WTC11 (cell line): ENCODE data around the gene GNAL. TPM values are rescaled to one million over a fixed set of nuclear protein-coding genes. Genes with fewer than 3 reads are reported as not detected.

Experiments used
- ATAC-seq: fragments of 200-7000 bp; cut with Tn5 transposase; 2 replicates; pipeline ENCODE4 v1.10.0; 2021; ENCODE audit warnings: mild to moderate bottlenecking, moderate library complexity
- CTCF ChIA-PET: fragments of 300-600 bp; sonication (Branson Sonifier 250); formaldehyde crosslinking; loops from one replicate; lab custom pipeline; 2021; ENCODE audit warnings: antibody characterized with exemption; lab: Charles Lee
- POLR2A ChIA-PET: fragments of 350-600 bp; sonication (Branson Sonifier 250); formaldehyde crosslinking; loops from one replicate; lab custom pipeline; 2021; ENCODE audit warnings: antibody characterized with exemption; lab: Charles Lee
- DNase-seq: peaks from one replicate; pipeline ENCODE4 v3.0.0; 2021; ENCODE audit warnings: low spot score
- H3K27ac Mint-ChIP-seq: 2 replicates; pipeline ENCODE4 v1.8.0; 2021; ENCODE audit warnings: mixed read lengths
- H3K27me3 Mint-ChIP-seq: 2 replicates; pipeline ENCODE4 v1.8.0; 2021; ENCODE audit warnings: low read depth, mild to moderate bottlenecking, moderate library complexity, mixed read lengths
- H3K36me3 Mint-ChIP-seq: 2 replicates; pipeline ENCODE4 v1.8.0; 2021; ENCODE audit warnings: mixed read lengths
- H3K4me1 Mint-ChIP-seq: 2 replicates; pipeline ENCODE4 v1.8.0; 2022; ENCODE audit warnings: mixed read lengths
- H3K4me3 Mint-ChIP-seq: 2 replicates; pipeline ENCODE4 v1.8.0; 2021; ENCODE audit warnings: mild to moderate bottlenecking, moderate library complexity, mixed read lengths
- H3K9me3 Mint-ChIP-seq: 2 replicates; pipeline ENCODE4 v1.8.0; 2021; ENCODE audit warnings: mixed read lengths
- E2F1 ChIP-seq: sonication (generic); formaldehyde crosslinking; IDR thresholded peaks from 2 replicates; pipeline ENCODE4 v1.8.0; 2022; ENCODE audit warnings: mild to moderate bottlenecking, missing genetic modification reagents
- E2F5 ChIP-seq: sonication (generic); formaldehyde crosslinking; IDR thresholded peaks from 2 replicates; pipeline ENCODE4 v1.8.1; 2022; ENCODE audit warnings: mild to moderate bottlenecking, moderate library complexity, missing genetic modification reagents
- FOXJ3 ChIP-seq: sonication (generic); formaldehyde crosslinking; IDR thresholded peaks from 2 replicates; pipeline ENCODE4 v1.9.0; 2021; ENCODE audit warnings: missing genetic modification reagents, mild to moderate bottlenecking, borderline replicate concordance
- FOXP1 ChIP-seq: sonication (generic); formaldehyde crosslinking; IDR thresholded peaks from 2 replicates; pipeline ENCODE4 v1.8.0; 2022; ENCODE audit warnings: missing genetic modification reagents, mild to moderate bottlenecking, moderate library complexity, borderline replicate concordance
- GTF2I ChIP-seq: fragments of 250-450 bp; sonication (Bioruptor Pico); conservative IDR thresholded peaks from 2 replicates; pipeline ENCODE4 v1.4.0; 2021; ENCODE audit warnings: mild to moderate bottlenecking
- IRF2 ChIP-seq: sonication (generic); formaldehyde crosslinking; IDR thresholded peaks from 2 replicates; pipeline ENCODE4 v1.8.0; 2022; ENCODE audit warnings: low read depth, missing genetic modification reagents, borderline replicate concordance
- KAT7 ChIP-seq: sonication (generic); formaldehyde crosslinking; IDR thresholded peaks from 2 replicates; pipeline ENCODE4 v1.8.1; 2023; ENCODE audit warnings: missing genetic modification reagents, mild to moderate bottlenecking, borderline replicate concordance
- MXD4 ChIP-seq: fragments of 250-450 bp; sonication (Bioruptor Pico); IDR thresholded peaks from 2 replicates; pipeline ENCODE4 v1.8.0; 2021; ENCODE audit warnings: mild to moderate bottlenecking, moderate library complexity, borderline replicate concordance
- NR1H2 ChIP-seq: sonication (generic); formaldehyde crosslinking; IDR thresholded peaks from 2 replicates; pipeline ENCODE4 v1.9.0; 2021; ENCODE audit warnings: mild to moderate bottlenecking, moderate library complexity, missing genetic modification reagents
- NR2C2 ChIP-seq: sonication (generic); formaldehyde crosslinking; IDR thresholded peaks from 2 replicates; pipeline ENCODE4 v1.8.0; 2022; ENCODE audit warnings: mild to moderate bottlenecking, missing genetic modification reagents
- RORB ChIP-seq: fragments of 250-450 bp; sonication (Bioruptor Pico); IDR thresholded peaks from 2 replicates; pipeline ENCODE4 v1.9.0; 2021; ENCODE audit warnings: mild to moderate bottlenecking
- TP53 ChIP-seq: sonication (generic); formaldehyde crosslinking; IDR thresholded peaks from 2 replicates; pipeline ENCODE4 v1.8.1; 2023; ENCODE audit warnings: mild to moderate bottlenecking, missing genetic modification reagents
- ZNF121 ChIP-seq: sonication (generic); formaldehyde crosslinking; IDR thresholded peaks from 2 replicates; pipeline ENCODE4 v1.8.0; 2023; ENCODE audit warnings: missing genetic modification reagents
- ZNF138 ChIP-seq: sonication (generic); formaldehyde crosslinking; conservative IDR thresholded peaks from 2 replicates; pipeline ENCODE4 v1.8.1; 2022; ENCODE audit warnings: mild to moderate bottlenecking, moderate library complexity, missing genetic modification reagents
- ZNF263 ChIP-seq: sonication (generic); formaldehyde crosslinking; IDR thresholded peaks from 2 replicates; pipeline ENCODE4 v1.8.1; 2022; ENCODE audit warnings: low read depth, mild to moderate bottlenecking, moderate library complexity, missing genetic modification reagents
- ZNF317 ChIP-seq: sonication (generic); formaldehyde crosslinking; IDR thresholded peaks from 2 replicates; pipeline ENCODE4 v1.8.1; 2023; ENCODE audit warnings: low read depth, mild to moderate bottlenecking, moderate library complexity, missing genetic modification reagents, borderline replicate concordance
- ZNF416 ChIP-seq: fragments of 250-450 bp; sonication (Bioruptor Pico); IDR thresholded peaks from 2 replicates; pipeline ENCODE4 v1.9.0; 2021; ENCODE audit warnings: mild to moderate bottlenecking, inconsistent platforms
- ZNF423 ChIP-seq: fragments of 250-450 bp; sonication (Bioruptor Pico); IDR thresholded peaks from 2 replicates; pipeline ENCODE4 v2.1.2; 2022; ENCODE audit warnings: mild to moderate bottlenecking, moderate library complexity
- ZNF671 ChIP-seq: fragments of 250-450 bp; sonication (Bioruptor Pico); IDR thresholded peaks from 2 replicates; pipeline ENCODE4 v1.8.0; 2021; ENCODE audit warnings: mild to moderate bottlenecking
- total RNA-seq: library from RNA; stranded (reverse); gene quantifications from 3 replicates; pipeline ENCODE4 v1.2.3, GENCODE V29; 2021
- TF ChIP-seq, protein P1 (sequence below): sonication (generic); formaldehyde crosslinking; IDR thresholded peaks from 2 replicates; pipeline ENCODE4 v1.8.0; 2022; ENCODE audit warnings: mild to moderate bottlenecking, missing genetic modification reagents
- TF ChIP-seq, protein P2 (sequence below): sonication (generic); formaldehyde crosslinking; IDR thresholded peaks from 2 replicates; pipeline ENCODE4 v1.8.1; 2023; ENCODE audit warnings: mild to moderate bottlenecking, missing genetic modification reagents
- TF ChIP-seq, protein P3 (sequence below): sonication (generic); formaldehyde crosslinking; IDR thresholded peaks from 2 replicates; pipeline ENCODE4 v1.8.0; 2022; ENCODE audit warnings: mild to moderate bottlenecking, missing genetic modification reagents
- TF ChIP-seq, protein P4 (sequence below): sonication (generic); formaldehyde crosslinking; IDR thresholded peaks from 2 replicates; pipeline ENCODE4 v1.8.1; 2023; ENCODE audit warnings: mild to moderate bottlenecking, missing genetic modification reagents, borderline replicate concordance

Gene GNAL
- total RNA-seq, 1 experiment from 2014 or later: 22.3 TPM

DNA sequence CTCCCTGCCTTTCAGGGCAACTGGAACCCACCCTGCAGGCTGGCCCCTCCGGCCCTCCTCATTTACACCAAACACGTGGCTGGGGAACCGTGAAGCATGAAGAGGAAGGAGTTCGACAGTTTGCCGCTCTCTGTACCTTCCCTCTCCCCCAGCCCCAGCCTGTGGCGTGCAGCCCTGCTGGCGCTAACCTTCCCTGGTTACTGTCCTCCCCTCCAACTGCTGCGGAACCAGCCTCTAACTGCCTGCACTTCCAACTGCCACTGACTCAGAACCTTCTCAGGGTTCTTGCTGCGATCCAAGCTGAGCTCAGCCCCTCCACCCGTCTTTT, 19.2 kb upstream of the GNAL start (continued):
- TF ChIP-seq IRF2 (CRISPR knock-in tag): no peak
- TF ChIP-seq, all 79 proteins: peak for 1

DNA sequence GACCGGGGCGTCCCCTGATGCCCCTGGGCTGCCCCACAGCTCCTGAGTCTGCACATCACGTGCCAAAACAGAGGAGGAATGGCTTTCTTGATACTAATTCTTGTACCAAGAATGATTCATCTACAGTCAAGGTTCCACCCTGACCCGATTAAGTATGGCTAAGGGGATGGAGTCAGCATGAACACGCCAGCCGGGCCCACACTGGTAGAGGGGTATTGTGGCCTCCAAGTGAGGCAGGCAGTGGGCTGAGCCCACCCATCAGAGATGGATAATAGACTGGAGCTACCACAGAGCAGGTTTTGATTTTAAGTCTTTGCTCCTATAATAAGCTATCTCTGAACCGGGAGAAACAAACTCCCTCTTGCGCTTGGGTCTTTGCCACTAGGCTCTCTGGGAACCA, 17.9 kb upstream of the GNAL start:
- DNase-seq (no peak), ATAC-seq (no peak)
- Mint-ChIP-seq H3K9me3 (no peaks in the 10 kb centered on the region), H3K27me3 (peaks cover 12% of the 10 kb centered on the region), H3K36me3 (no peaks in the 10 kb centered on the region), H3K27ac (no peak overlapping the region), H3K4me1 (peaks cover 35% of the 10 kb centered on the region), H3K4me3 (no peak overlapping the region)
- TF ChIP-seq ZNF138 (CRISPR knock-in tag): no peak
- TF ChIP-seq, protein P1, sequence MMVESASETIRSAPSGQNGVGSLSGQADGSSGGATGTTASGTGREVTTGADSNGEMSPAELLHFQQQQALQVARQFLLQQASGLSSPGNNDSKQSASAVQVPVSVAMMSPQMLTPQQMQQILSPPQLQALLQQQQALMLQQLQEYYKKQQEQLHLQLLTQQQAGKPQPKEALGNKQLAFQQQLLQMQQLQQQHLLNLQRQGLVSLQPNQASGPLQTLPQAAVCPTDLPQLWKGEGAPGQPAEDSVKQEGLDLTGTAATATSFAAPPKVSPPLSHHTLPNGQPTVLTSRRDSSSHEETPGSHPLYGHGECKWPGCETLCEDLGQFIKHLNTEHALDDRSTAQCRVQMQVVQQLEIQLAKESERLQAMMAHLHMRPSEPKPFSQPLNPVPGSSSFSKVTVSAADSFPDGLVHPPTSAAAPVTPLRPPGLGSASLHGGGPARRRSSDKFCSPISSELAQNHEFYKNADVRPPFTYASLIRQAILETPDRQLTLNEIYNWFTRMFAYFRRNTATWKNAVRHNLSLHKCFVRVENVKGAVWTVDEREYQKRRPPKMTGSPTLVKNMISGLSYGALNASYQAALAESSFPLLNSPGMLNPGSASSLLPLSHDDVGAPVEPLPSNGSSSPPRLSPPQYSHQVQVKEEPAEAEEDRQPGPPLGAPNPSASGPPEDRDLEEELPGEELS (CRISPR knock-in tag): no peak
- no peak for TF ChIP-seq E2F1 (CRISPR knock-in tag)
- no peak for TF ChIP-seq ZNF423
- no peak for TF ChIP-seq ZNF121 (CRISPR knock-in tag)
- no peak for TF ChIP-seq KAT7 (CRISPR knock-in tag)
- TF ChIP-seq, protein P2, sequence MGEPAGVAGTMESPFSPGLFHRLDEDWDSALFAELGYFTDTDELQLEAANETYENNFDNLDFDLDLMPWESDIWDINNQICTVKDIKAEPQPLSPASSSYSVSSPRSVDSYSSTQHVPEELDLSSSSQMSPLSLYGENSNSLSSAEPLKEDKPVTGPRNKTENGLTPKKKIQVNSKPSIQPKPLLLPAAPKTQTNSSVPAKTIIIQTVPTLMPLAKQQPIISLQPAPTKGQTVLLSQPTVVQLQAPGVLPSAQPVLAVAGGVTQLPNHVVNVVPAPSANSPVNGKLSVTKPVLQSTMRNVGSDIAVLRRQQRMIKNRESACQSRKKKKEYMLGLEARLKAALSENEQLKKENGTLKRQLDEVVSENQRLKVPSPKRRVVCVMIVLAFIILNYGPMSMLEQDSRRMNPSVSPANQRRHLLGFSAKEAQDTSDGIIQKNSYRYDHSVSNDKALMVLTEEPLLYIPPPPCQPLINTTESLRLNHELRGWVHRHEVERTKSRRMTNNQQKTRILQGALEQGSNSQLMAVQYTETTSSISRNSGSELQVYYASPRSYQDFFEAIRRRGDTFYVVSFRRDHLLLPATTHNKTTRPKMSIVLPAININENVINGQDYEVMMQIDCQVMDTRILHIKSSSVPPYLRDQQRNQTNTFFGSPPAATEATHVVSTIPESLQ (CRISPR knock-in tag): no peak
- TF ChIP-seq E2F5 (CRISPR knock-in tag): no peak
- TF ChIP-seq ZNF671 (CRISPR knock-in tag): no peak
- TF ChIP-seq GTF2I (CRISPR knock-in tag): no peak
- TF ChIP-seq FOXP1 (CRISPR knock-in tag): no peak
- no peak for TF ChIP-seq NR1H2 (CRISPR knock-in tag)
- POLR2A ChIA-PET: no interaction called here
- CTCF ChIA-PET: interaction anchor here (1.1 to 1.6 kb wide), 3 partner anchors 16 to 62 kb away, joined by 4 to 6 read pairs (median 5); no protein-coding TSS in a partner anchor

GRCh38 chr18:11672198-11672597, 16.9 kb upstream of the GNAL start:
- Mint-ChIP-seq H3K27me3 (peaks cover 12% of the 10 kb centered on the region), H3K9me3 (no peaks in the 10 kb centered on the region), H3K4me3 (no peak overlapping the region), H3K36me3 (no peaks in the 10 kb centered on the region), H3K4me1 (peaks cover 26% of the 10 kb centered on the region), H3K27ac (no peak overlapping the region)
- DNase-seq (no peak), ATAC-seq (no peak)
- ChIA-PET POLR2A (no interaction called here), CTCF (interaction anchor here (1.6 kb wide), 1 partner anchor 61 kb away, joined by 4 read pairs; no protein-coding TSS in a partner anchor)
- no peak for TF ChIP-seq MXD4 (CRISPR knock-in tag)
- no peak for TF ChIP-seq TP53 (CRISPR knock-in tag)
- no peak for TF ChIP-seq ZNF263 (CRISPR knock-in tag)
- no peak for TF ChIP-seq IRF2 (CRISPR knock-in tag)
- no peak for TF ChIP-seq FOXJ3
- TF ChIP-seq, protein P3, sequence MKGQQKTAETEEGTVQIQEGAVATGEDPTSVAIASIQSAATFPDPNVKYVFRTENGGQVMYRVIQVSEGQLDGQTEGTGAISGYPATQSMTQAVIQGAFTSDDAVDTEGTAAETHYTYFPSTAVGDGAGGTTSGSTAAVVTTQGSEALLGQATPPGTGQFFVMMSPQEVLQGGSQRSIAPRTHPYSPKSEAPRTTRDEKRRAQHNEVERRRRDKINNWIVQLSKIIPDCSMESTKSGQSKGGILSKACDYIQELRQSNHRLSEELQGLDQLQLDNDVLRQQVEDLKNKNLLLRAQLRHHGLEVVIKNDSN (CRISPR knock-in tag): no peak
- TF ChIP-seq RORB (CRISPR knock-in tag): no peak
- TF ChIP-seq NR2C2 (CRISPR knock-in tag): no peak
- TF ChIP-seq, protein P4, sequence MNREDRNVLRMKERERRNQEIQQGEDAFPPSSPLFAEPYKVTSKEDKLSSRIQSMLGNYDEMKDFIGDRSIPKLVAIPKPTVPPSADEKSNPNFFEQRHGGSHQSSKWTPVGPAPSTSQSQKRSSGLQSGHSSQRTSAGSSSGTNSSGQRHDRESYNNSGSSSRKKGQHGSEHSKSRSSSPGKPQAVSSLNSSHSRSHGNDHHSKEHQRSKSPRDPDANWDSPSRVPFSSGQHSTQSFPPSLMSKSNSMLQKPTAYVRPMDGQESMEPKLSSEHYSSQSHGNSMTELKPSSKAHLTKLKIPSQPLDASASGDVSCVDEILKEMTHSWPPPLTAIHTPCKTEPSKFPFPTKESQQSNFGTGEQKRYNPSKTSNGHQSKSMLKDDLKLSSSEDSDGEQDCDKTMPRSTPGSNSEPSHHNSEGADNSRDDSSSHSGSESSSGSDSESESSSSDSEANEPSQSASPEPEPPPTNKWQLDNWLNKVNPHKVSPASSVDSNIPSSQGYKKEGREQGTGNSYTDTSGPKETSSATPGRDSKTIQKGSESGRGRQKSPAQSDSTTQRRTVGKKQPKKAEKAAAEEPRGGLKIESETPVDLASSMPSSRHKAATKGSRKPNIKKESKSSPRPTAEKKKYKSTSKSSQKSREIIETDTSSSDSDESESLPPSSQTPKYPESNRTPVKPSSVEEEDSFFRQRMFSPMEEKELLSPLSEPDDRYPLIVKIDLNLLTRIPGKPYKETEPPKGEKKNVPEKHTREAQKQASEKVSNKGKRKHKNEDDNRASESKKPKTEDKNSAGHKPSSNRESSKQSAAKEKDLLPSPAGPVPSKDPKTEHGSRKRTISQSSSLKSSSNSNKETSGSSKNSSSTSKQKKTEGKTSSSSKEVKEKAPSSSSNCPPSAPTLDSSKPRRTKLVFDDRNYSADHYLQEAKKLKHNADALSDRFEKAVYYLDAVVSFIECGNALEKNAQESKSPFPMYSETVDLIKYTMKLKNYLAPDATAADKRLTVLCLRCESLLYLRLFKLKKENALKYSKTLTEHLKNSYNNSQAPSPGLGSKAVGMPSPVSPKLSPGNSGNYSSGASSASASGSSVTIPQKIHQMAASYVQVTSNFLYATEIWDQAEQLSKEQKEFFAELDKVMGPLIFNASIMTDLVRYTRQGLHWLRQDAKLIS (CRISPR knock-in tag): no peak
- TF ChIP-seq ZNF416 (CRISPR knock-in tag): no peak
- TF ChIP-seq ZNF317 (CRISPR knock-in tag): no peak
